GM12878 (cell line): ENCODE measurements around the gene C16orf96.

Experiments
- ASH2L ChIP-seq: fragments of 300-600, 200-600 bp; sonication (generic); IDR thresholded peaks from 2 replicates; pipeline ENCODE4 v1.6.1; 2017; ENCODE audit warnings: low read depth, mild to moderate bottlenecking, borderline replicate concordance
- CEBPB ChIP-seq, 2 experiments: fragments of 150-350 bp in 1 of 2; IDR thresholded peaks; 2 replicates each; pipeline ENCODE4 v1.6.1; 2012 to 2014; ENCODE audit warnings: low read depth in 2 of 2, low read length in 2 of 2, borderline replicate concordance in 1 of 2, inconsistent platforms in 1 of 2
- DPF2 ChIP-seq: fragments of 450-650 bp; IDR thresholded peaks from 2 replicates; pipeline ENCODE4 v1.6.1; 2017; ENCODE audit warnings: mild to moderate bottlenecking
- RAD21 ChIP-seq: IDR thresholded peaks from 2 replicates; pipeline ENCODE4 v1.6.1; 2011; ENCODE audit warnings: mild to moderate bottlenecking, low read depth, low read length, moderate library complexity; ENCODE audit not compliant: insufficient read depth
- TF ChIP-seq, protein P1 (sequence below): fragments of 450-650 bp; IDR thresholded peaks from 2 replicates; pipeline ENCODE4 v1.6.1; 2017; ENCODE audit warnings: mild to moderate bottlenecking

GRCh38 chr16:4617880-4618279, 61.7 kb downstream of the C16orf96 start:
- TF ChIP-seq, protein P1, sequence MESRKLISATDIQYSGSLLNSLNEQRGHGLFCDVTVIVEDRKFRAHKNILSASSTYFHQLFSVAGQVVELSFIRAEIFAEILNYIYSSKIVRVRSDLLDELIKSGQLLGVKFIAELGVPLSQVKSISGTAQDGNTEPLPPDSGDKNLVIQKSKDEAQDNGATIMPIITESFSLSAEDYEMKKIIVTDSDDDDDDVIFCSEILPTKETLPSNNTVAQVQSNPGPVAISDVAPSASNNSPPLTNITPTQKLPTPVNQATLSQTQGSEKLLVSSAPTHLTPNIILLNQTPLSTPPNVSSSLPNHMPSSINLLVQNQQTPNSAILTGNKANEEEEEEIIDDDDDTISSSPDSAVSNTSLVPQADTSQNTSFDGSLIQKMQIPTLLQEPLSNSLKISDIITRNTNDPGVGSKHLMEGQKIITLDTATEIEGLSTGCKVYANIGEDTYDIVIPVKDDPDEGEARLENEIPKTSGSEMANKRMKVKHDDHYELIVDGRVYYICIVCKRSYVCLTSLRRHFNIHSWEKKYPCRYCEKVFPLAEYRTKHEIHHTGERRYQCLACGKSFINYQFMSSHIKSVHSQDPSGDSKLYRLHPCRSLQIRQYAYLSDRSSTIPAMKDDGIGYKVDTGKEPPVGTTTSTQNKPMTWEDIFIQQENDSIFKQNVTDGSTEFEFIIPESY = no peak
- no peak for TF ChIP-seq DPF2
- no peak for TF ChIP-seq ASH2L
- no peak for TF ChIP-seq CEBPB (IDR thresholded peaks at IDR 0.05; ENCODE audit: borderline replicate concordance in 1 of 2, low read depth in 2 of 2, low read length in 2 of 2)
- no peak for TF ChIP-seq RAD21
